Effector memory CD4-positive, alpha-beta T cell (primary cell): ENCODE data around the gene TAF12.
"Not testable (repeated sequence)": the region's sequence is repeated elsewhere in the genome, so short reads cannot be mapped to it uniquely, and the experiment has no call there.

Experiments used
- DNase-seq, 3 donors: peaks; one replicate each; pipeline ENCODE4 v3.0.0-alpha.2; 2020
- H3K27ac ChIP-seq: 2 replicates; pipeline ENCODE4 v1.7.0; 2013; ENCODE audit warnings: mild to moderate bottlenecking, low read length, moderate library complexity; ENCODE audit not compliant: insufficient read depth, poor library complexity, severe bottlenecking
- H3K27me3 ChIP-seq: replicated peaks from 2 replicates; pipeline ENCODE4 v1.7.0; 2013; ENCODE audit warnings: mild to moderate bottlenecking, low read length; ENCODE audit not compliant: insufficient read depth, control insufficient read depth, poor library complexity, severe bottlenecking
- H3K36me3 ChIP-seq: 2 replicates; pipeline ENCODE4 v1.7.0; 2013; ENCODE audit warnings: mild to moderate bottlenecking, low read length, moderate library complexity; ENCODE audit not compliant: control insufficient read depth, insufficient read depth
- H3K4me1 ChIP-seq: 2 replicates; pipeline ENCODE4 v1.7.0; 2013; ENCODE audit warnings: low read length, mild to moderate bottlenecking; ENCODE audit not compliant: control insufficient read depth, insufficient read depth, poor library complexity, severe bottlenecking
- H3K4me3 ChIP-seq: 2 replicates; pipeline ENCODE4 v1.7.0; 2013; ENCODE audit warnings: low read length, low read depth, mild to moderate bottlenecking; ENCODE audit not compliant: insufficient read depth, poor library complexity, severe bottlenecking
- H3K9me3 ChIP-seq: 2 replicates; pipeline ENCODE4 v1.7.0; 2013; ENCODE audit warnings: mild to moderate bottlenecking, low read length, moderate library complexity; ENCODE audit not compliant: control insufficient read depth
- total RNA-seq, 3 donors: gene quantifications; one replicate each; lab custom pipeline; 2026; lab: John Stamatoyannopoulos, UW

Gene TAF12, protein sequence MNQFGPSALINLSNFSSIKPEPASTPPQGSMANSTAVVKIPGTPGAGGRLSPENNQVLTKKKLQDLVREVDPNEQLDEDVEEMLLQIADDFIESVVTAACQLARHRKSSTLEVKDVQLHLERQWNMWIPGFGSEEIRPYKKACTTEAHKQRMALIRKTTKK
- total RNA-seq: 17.9 to 20.4 (median 19.4) reads per million in 3 donors

DNA sequence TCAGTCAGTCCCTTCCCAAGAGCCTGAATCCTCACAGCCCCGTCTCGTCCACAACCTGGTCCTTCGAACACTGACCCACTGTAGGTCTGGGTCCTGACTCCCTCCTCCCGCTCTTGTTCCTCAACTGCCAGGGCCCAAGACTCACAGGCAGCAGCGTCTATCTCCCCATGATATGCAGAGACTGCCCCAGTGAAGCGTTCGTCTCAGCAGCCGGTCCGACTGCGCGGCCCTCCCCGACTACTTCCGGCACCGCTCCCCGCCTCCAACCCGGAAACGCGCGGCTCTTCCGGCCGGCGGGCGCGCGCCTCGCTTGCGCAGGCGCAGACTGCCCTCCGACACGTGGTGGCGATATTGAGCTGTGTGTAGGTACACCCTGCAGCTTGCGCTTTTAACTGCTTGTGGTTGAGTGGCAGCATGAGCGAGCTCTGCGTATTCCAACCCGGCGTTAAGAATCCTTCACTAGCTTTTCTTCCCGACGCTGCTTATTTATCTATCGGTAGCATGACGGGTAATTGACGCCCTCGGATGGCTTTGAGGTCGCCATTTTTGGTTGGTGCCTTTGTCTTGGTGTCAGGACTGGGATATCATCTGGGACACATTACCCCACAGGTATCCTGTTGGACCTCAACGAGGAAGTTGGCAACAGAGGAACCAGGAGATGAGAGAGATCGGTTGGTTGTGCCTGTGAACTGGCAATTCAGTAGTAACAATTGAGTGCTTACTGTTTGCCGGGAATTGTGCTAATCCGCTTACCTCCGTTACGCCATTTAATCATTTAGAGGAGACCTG lies at the start of gene TAF12:
TSS of gene TAF12 (minus strand) at position 221 of the 789 bp plus-strand sequence. CDS start 20,986 bp downstream, outside the sequence.
- Histone ChIP-seq H3K27ac (peak within 1 kb of the TSS; percentile 85), H3K36me3 (no peaks in the 10 kb centered on the region), H3K4me1 (peaks cover 18% of the 10 kb centered on the region), H3K9me3 (no peaks in the 10 kb centered on the region), H3K4me3 (peak within 1 kb of the TSS; percentile 87), H3K27me3 (no peaks in the 10 kb centered on the region)
- peak; percentile 88 to 91 (median 88) for DNase-seq

GRCh38 chr1:28691627-28692026 lies 48.8 kb upstream of the TAF12 start:
- not testable (repeated sequence) for H3K4me3 ChIP-seq, H3K4me1 ChIP-seq, H3K27ac ChIP-seq, H3K9me3 ChIP-seq, H3K27me3 ChIP-seq, DNase-seq
- peaks cover 17% of the 10 kb centered on the region for H3K36me3 ChIP-seq

GRCh38 chr1:28684937-28685336 lies 42.1 kb upstream of the TAF12 start:
- Histone ChIP-seq H3K36me3 (peaks cover 16% of the 10 kb centered on the region), H3K4me3 (no peak overlapping the region), H3K4me1 (no peaks in the 10 kb centered on the region), H3K9me3 (no peaks in the 10 kb centered on the region), H3K27me3 (no peaks in the 10 kb centered on the region), H3K27ac (no peak overlapping the region)
- no peak for DNase-seq

- no peak for DNase-seq
- H3K4me1 ChIP-seq: no peaks in the 10 kb centered on the region
- H3K27ac ChIP-seq: no peak overlapping the region
- no peaks in the 10 kb centered on the region for H3K9me3 ChIP-seq
- no peaks in the 10 kb centered on the region for H3K27me3 ChIP-seq
- no peak overlapping the region for H3K4me3 ChIP-seq
- H3K36me3 ChIP-seq: peaks cover 16% of the 10 kb centered on the region
Measured at GRCh38 chr1:28682840-28683239, 40.0 kb upstream of the TAF12 start.

DNA sequence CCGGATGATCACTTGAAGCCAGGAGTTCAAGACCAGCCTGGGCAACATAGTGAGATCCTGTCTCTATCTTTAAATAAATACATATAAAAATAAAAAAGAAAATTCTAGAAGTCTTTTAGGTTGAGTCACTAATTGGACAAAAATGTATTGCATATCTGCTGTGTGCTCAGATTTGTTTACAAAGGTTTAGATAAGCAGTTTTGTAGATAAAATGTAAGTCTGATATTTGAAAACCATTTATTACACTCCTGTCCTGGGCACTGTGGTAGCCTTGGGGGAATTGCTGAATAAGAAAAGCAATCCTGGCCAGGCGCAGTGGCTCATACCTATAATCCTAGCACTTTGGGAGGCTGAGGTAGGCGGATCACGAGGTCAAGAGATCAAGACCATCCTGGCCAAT lies 37.3 kb upstream of the TAF12 start:
- no peak for DNase-seq
- Histone ChIP-seq H3K27ac (no peak overlapping the region), H3K9me3 (no peaks in the 10 kb centered on the region), H3K4me3 (no peak overlapping the region), H3K36me3 (peaks cover 16% of the 10 kb centered on the region), H3K4me1 (no peaks in the 10 kb centered on the region), H3K27me3 (no peaks in the 10 kb centered on the region)

DNA sequence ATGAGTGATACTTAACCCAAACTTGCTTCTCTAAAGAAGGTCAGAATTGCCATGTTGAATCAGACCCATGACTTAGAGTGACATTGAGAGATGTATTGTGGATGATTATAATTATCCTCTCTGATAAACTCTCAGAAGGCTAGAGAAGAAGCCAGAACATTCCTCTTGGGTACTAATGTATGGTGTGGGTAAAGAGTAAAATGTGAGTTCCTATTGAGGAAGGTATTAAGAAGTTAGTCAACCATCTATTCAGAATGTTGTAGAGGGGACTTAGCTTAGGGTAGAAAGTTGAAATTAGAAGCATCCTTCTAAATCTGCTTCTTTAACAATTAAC lies 33.0 kb upstream of the TAF12 start:
- Histone ChIP-seq H3K4me3 (no peak overlapping the region), H3K27me3 (no peaks in the 10 kb centered on the region), H3K27ac (no peak overlapping the region), H3K36me3 (peaks cover 2% of the 10 kb centered on the region), H3K9me3 (no peaks in the 10 kb centered on the region), H3K4me1 (no peaks in the 10 kb centered on the region)
- DNase-seq: no peak

GRCh38 chr1:28672971-28673370 lies 30.1 kb upstream of the TAF12 start:
- H3K36me3 ChIP-seq, H3K4me3 ChIP-seq, H3K4me1 ChIP-seq, H3K27ac ChIP-seq, H3K27me3 ChIP-seq, H3K9me3 ChIP-seq, DNase-seq: not testable (repeated sequence)

DNA sequence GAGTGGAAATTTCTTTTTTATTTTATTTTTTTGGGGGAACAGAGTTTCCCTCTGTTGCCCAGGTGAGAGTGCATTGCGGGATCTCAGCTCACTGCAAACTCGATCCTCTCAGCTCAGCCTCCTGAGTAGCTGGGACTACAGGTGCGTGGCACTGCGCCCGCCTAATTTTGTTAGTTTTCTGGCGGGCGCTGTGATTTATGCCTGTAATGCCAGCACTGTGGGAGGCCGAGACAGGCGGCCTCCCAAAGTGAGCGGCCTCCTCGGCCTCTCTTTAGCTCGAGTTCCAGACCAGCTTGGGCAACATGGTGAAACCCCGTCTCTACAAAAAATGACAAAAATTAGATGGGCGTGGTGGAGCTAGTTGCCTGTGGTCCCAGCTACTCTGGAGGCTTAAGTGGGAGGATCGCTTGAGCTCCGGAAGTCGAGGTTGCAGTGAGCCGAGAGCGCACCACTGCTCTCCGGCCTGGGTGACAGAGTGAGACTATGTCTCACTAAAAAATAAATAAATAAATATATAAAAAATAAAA lies 28.4 kb upstream of the TAF12 start:
- H3K9me3 ChIP-seq: no peaks in the 10 kb centered on the region
- H3K36me3 ChIP-seq: no peaks in the 10 kb centered on the region
- peaks cover 10% of the 10 kb centered on the region for H3K4me1 ChIP-seq
- H3K27me3 ChIP-seq: no peaks in the 10 kb centered on the region
- no peak overlapping the region for H3K4me3 ChIP-seq
- H3K27ac ChIP-seq: no peak overlapping the region
- no peak for DNase-seq

GRCh38 chr1:28668956-28669723 lies 26.3 kb upstream of the TAF12 start:
- Histone ChIP-seq H3K9me3 (no peaks in the 10 kb centered on the region), H3K4me3 (peak overlapping the region; percentile 87), H3K27ac (peak overlapping the region; percentile 93), H3K27me3 (no peaks in the 10 kb centered on the region), H3K4me1 (peaks cover 10% of the 10 kb centered on the region), H3K36me3 (no peaks in the 10 kb centered on the region)
- peak in 2 of 3 donors; percentile 17 to 28 for DNase-seq
